Chondrocyte (in vitro differentiated cells): ENCODE results near the gene TULP4. TPM values are rescaled to one million over a fixed set of nuclear protein-coding genes. Genes with fewer than 3 reads are reported as not detected.

Experiments used
- DNase-seq: peaks from one replicate; pipeline ENCODE4 v3.0.0; 2021; ENCODE audit warnings: mixed read lengths, low spot score
- H3K27ac Mint-ChIP-seq: one replicate; pipeline ENCODE4 v1.8.0; 2021; ENCODE audit warnings: mild to moderate bottlenecking, moderate library complexity, mixed read lengths; ENCODE audit not compliant: unreplicated experiment
- H3K27me3 Mint-ChIP-seq: 2 replicates; pipeline ENCODE4 v1.8.0; 2021; ENCODE audit warnings: low read depth, mixed read lengths
- H3K36me3 Mint-ChIP-seq: 2 replicates; pipeline ENCODE4 v1.8.0; 2021; ENCODE audit warnings: low read depth, mixed read lengths
- H3K4me1 Mint-ChIP-seq: 2 replicates; pipeline ENCODE4 v1.8.0; 2021; ENCODE audit warnings: low read depth, mild to moderate bottlenecking, mixed read lengths
- H3K4me3 Mint-ChIP-seq: one replicate; pipeline ENCODE4 v1.8.0; 2021; ENCODE audit warnings: mild to moderate bottlenecking, moderate library complexity, mixed read lengths; ENCODE audit not compliant: unreplicated experiment
- H3K9me3 Mint-ChIP-seq: 2 replicates; pipeline ENCODE4 v1.8.0; 2021; ENCODE audit warnings: low read depth, mixed read lengths
- CTCF ChIP-seq: fragments of 200-600 bp; sonication (generic); IDR thresholded peaks from 2 replicates; pipeline ENCODE4 v1.5.0; 2021; ENCODE audit warnings: antibody characterized with exemption, mild to moderate bottlenecking, moderate library complexity
- total RNA-seq: library from RNA; stranded (reverse); gene quantifications from 3 replicates; pipeline ENCODE4 v1.2.1, GENCODE V29; 2021

The TULP4 gene
- total RNA-seq, 1 donor from 2014 or later: 97.7 TPM

- H3K4me1 Mint-ChIP-seq: peaks cover under 1% of the 10 kb centered on the region
- no peak for DNase-seq
- no peak for TF ChIP-seq CTCF
- H3K36me3 Mint-ChIP-seq: no peaks in the 10 kb centered on the region
- no peaks in the 10 kb centered on the region for H3K27me3 Mint-ChIP-seq
- H3K27ac Mint-ChIP-seq: no peak overlapping the region
- H3K9me3 Mint-ChIP-seq: no peaks in the 10 kb centered on the region
- no peak overlapping the region for H3K4me3 Mint-ChIP-seq
Observed at GRCh38 chr6:158383057-158383456, 70.8 kb downstream of the TULP4 start.

- Mint-ChIP-seq H3K4me3 (no peak overlapping the region), H3K4me1 (no peaks in the 10 kb centered on the region), H3K9me3 (no peaks in the 10 kb centered on the region), H3K27me3 (no peaks in the 10 kb centered on the region), H3K27ac (no peak overlapping the region), H3K36me3 (no peaks in the 10 kb centered on the region)
- DNase-seq: no peak
- TF ChIP-seq CTCF: no peak
Observed at GRCh38 chr6:158383542-158383941, 71.3 kb downstream of the TULP4 start.

GRCh38 chr6:158384671-158385110 is 72.4 kb downstream of the TULP4 start:
- no peak for TF ChIP-seq CTCF
- Mint-ChIP-seq H3K9me3 (no peaks in the 10 kb centered on the region), H3K36me3 (no peaks in the 10 kb centered on the region), H3K27ac (no peak overlapping the region), H3K4me3 (no peak overlapping the region), H3K27me3 (no peaks in the 10 kb centered on the region), H3K4me1 (no peaks in the 10 kb centered on the region)
- DNase-seq: no peak

- peaks cover 9% of the 10 kb centered on the region for H3K4me1 Mint-ChIP-seq
- H3K27ac Mint-ChIP-seq: no peak overlapping the region
- peak; percentile 47 for TF ChIP-seq CTCF
- H3K36me3 Mint-ChIP-seq: peaks cover 2% of the 10 kb centered on the region
- no peak for DNase-seq
- no peaks in the 10 kb centered on the region for H3K27me3 Mint-ChIP-seq
- no peak overlapping the region for H3K4me3 Mint-ChIP-seq
- peaks cover 3% of the 10 kb centered on the region for H3K9me3 Mint-ChIP-seq
Observed at GRCh38 chr6:158387036-158387435, 74.8 kb downstream of the TULP4 start.

- no peak for TF ChIP-seq CTCF
- Mint-ChIP-seq H3K27me3 (no peaks in the 10 kb centered on the region), H3K9me3 (peaks cover 4% of the 10 kb centered on the region), H3K4me1 (peaks cover 9% of the 10 kb centered on the region), H3K27ac (no peak overlapping the region), H3K36me3 (peaks cover 2% of the 10 kb centered on the region), H3K4me3 (no peak overlapping the region)
- no peak for DNase-seq
Observed at GRCh38 chr6:158387578-158387977, 75.3 kb downstream of the TULP4 start.
